Fibroblast of mammary gland (primary cell): ENCODE results near the gene FITM2.
A peak's percentile ranks its signal among the peaks of the same experiment; 100 is the strongest.

ENCODE experiments used
- DNase-seq: peaks from one replicate; pipeline ENCODE4 v3.0.0-alpha.2; 2010; ENCODE audit warnings: low read depth
- H3K4me3 ChIP-seq: 2 replicates; pipeline ENCODE4 v1.5.1; 2011; ENCODE audit warnings: low read depth, mild to moderate bottlenecking, low read length, moderate library complexity; ENCODE audit not compliant: control insufficient read depth
- CTCF ChIP-seq: conservative IDR thresholded peaks from 2 replicates; pipeline ENCODE4 v1.5.1; 2011; ENCODE audit warnings: low read depth, low read length, inconsistent platforms; ENCODE audit not compliant: control insufficient read depth, insufficient read depth

Gene FITM2

GRCh38 chr20:44255942-44256341 lies 55.1 kb downstream of the FITM2 start:
- DNase-seq, result no peak
- TF ChIP-seq CTCF, result no peak
- H3K4me3 ChIP-seq, result no peak overlapping the region

- H3K4me3 ChIP-seq, result no peak overlapping the region
- TF ChIP-seq CTCF, result no peak
- no peak for DNase-seq
These were observed 56.9 kb downstream of the FITM2 start for GRCh38 chr20:44254073-44254472.

GRCh38 chr20:44253528-44253927 lies 57.5 kb downstream of the FITM2 start:
- H3K4me3 ChIP-seq, result no peak overlapping the region
- DNase-seq, result no peak
- peak; percentile 20 for TF ChIP-seq CTCF
